Testis (tissue), 3 donors: Measurements from ENCODE around the gene TSTD1. TPM values are rescaled to one million over a fixed set of nuclear protein-coding genes. Genes with fewer than 3 reads are reported as not detected.
A peak's percentile ranks its signal among the peaks of the same experiment; 100 is the strongest.

Source experiments
- DNase-seq: peaks from one replicate; pipeline ENCODE4 v3.0.0-alpha.2; 2019
- H3K27ac ChIP-seq, 2 donors: fragments of 200-600 bp; sonication (generic); one replicate each; pipeline ENCODE4 v1.5.1; 2019
- H3K27me3 ChIP-seq: fragments of 200-600 bp; sonication (generic); one replicate; pipeline ENCODE4 v1.5.1; 2019
- H3K36me3 ChIP-seq: fragments of 200-600 bp; sonication (generic); one replicate; pipeline ENCODE4 v1.5.1; 2017; ENCODE audit warnings: low read depth; ENCODE audit errors: missing control alignments
- H3K4me1 ChIP-seq: fragments of 200-600 bp; sonication (generic); one replicate; pipeline ENCODE4 v1.5.1; 2019
- H3K4me3 ChIP-seq, 2 donors: fragments of 200-600 bp; sonication (generic); one replicate each; pipeline ENCODE4 v1.5.1; 2017 to 2019
- H3K9me3 ChIP-seq: fragments of 200-600 bp; sonication (generic); one replicate; pipeline ENCODE4 v1.5.1; 2017
- CTCF ChIP-seq, 3 experiments: fragments of 450-650 bp in 2 of 3; fragments of 200-600 bp in 1 of 3; sonication (generic) in 1 of 3; IDR thresholded peaks; one replicate each; pipeline ENCODE4 v1.5.1; 2016 to 2019; ENCODE audit warnings: antibody characterized with exemption in 3 of 3, mild to moderate bottlenecking in 2 of 3, moderate library complexity in 1 of 3
- POLR2A ChIP-seq: fragments of 450-650 bp; IDR thresholded peaks from one replicate; pipeline ENCODE4 v1.6.1; 2017; ENCODE audit warnings: antibody characterized with exemption, mild to moderate bottlenecking, moderate library complexity
- WGBS, 2 donors: methylation state at CpG; one replicate each; pipeline ENCODE4 v1.1.5; 2018; 5-methylcytosine and 5-hydroxymethylcytosine counted together
- intact Hi-C: fragments of 100-400 bp; cut with DNase I; formaldehyde crosslinking; loops from one replicate; pipeline ENCODE4 v1.15.1; 2023; ENCODE audit warnings: low total_unique reads
- polyA plus RNA-seq: library from polyadenylated mRNA; stranded (reverse); fragments of 350-450 nt; fragmentation: Illumina TruSeq; extraction: RNeasy Lipid Tissue Mini Kit (QIAGEN cat#74804); gene quantifications from one replicate; pipeline ENCODE4 v1.2.3, GENCODE V29; 2014; ENCODE audit warnings: low read depth, low replicate concordance; ENCODE audit not compliant: insufficient read depth
- total RNA-seq, 2 donors: library from RNA; depleted of rRNA; stranded (reverse); fragments of >200 nt; gene quantifications; one replicate each; pipeline ENCODE4 v1.2.3, GENCODE V29; 2016

TSTD1 gene
- total and polyA plus RNA-seq, 3 donors from 2014 or later, result 52.2 to 103 (median 100) TPM

- intact Hi-C loops, result no loop called here
- Histone ChIP-seq H3K27ac (no peak overlapping the region), H3K9me3 (no peaks in the 10 kb centered on the region), H3K4me1 (no peaks in the 10 kb centered on the region), H3K27me3 (no peaks in the 10 kb centered on the region), H3K36me3 (no peaks in the 10 kb centered on the region), H3K4me3 (no peak overlapping the region)
- WGBS, 2 donors, result 71% methylated on average over 5 of the region's 5 CpGs
- TF ChIP-seq POLR2A, result no peak
- TF ChIP-seq CTCF (IDR thresholded peaks at IDR 0.05), result no peak
- DNase-seq, result no peak
Observed at GRCh38 chr1:161001525-161001924, 37.2 kb downstream of the TSTD1 start.

DNA sequence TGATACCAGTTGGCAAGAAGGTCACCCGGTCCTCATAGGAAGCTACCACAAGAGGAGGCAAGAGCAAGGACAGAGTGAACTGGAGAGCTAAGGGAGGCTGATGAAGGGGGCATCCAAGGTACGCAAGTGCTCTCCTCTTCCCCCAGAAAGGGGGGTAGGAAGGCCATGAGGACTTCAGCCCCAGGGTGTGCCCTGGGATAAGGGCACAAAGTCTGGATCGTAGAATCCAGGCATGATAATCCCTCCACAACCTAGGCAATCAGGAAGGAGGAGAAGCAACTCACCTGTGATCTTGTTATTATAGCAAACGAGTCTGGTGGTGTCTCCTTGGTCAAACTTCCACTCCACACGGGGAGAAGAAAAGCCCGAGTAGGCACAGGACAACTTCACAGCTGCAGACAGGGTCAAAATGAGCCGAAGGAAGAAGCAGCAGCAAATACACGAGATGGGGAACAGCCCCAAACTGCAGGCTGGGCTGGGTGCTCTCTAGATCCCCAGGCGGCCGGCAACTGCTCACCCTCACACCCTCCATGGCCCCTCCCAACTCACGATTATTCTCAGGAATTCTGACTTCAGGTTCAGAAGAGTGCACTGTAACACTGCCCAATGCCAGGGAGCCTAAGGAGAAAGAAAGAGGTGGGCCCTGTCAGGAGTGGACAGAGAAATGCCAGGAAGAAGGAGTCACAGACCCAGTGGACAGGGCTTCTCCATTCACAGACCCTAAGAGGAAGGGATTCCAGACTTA is 37.9 kb downstream of the TSTD1 start:
- no peak for DNase-seq
- no peaks in the 10 kb centered on the region for H3K27me3 ChIP-seq
- no peak for TF ChIP-seq POLR2A
- TF ChIP-seq CTCF (IDR thresholded peaks at IDR 0.05), result no peak
- no peaks in the 10 kb centered on the region for H3K36me3 ChIP-seq
- intact Hi-C loops, result no loop called here
- H3K27ac ChIP-seq, result no peak overlapping the region
- 82 to 83% methylated on average over 11 of the region's 11 CpGs for WGBS, 2 donors
- H3K9me3 ChIP-seq, result no peaks in the 10 kb centered on the region
- H3K4me3 ChIP-seq, result no peak overlapping the region
- no peaks in the 10 kb centered on the region for H3K4me1 ChIP-seq

DNA sequence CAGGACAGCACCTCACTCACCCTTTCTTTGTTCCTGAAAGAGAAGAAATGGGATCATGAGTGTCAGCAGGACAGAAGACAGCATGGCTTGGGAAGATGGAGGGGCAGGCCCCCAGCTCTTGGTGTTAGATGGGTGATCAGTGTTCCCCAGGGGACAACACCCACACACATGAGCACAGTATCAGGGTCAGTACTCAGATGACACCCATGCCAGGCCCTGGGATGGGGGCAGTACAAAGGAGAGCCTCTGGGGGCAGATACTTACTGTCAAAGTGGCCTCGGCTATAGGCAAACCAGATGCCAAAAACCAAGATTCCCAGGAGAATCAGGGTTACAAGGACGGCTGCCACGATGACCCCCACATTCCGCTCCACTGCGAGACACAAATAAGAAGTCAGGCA is 39.4 kb downstream of the TSTD1 start:
- 68 to 91% methylated on average over 5 of the region's 5 CpGs for WGBS, 2 donors
- H3K4me1 ChIP-seq, result no peaks in the 10 kb centered on the region
- no peak overlapping the region for H3K27ac ChIP-seq
- TF ChIP-seq POLR2A (no peak), CTCF (IDR thresholded peaks at IDR 0.05) (no peak)
- H3K27me3 ChIP-seq, result no peaks in the 10 kb centered on the region
- no peak for DNase-seq
- H3K9me3 ChIP-seq, result no peaks in the 10 kb centered on the region
- no peaks in the 10 kb centered on the region for H3K36me3 ChIP-seq
- intact Hi-C loops, result loop anchor here (10.0 kb wide), 1 partner anchor 95 kb away; the partner anchor contains the start of gene KLHDC9
- no peak overlapping the region for H3K4me3 ChIP-seq

- peak; percentile 79 for DNase-seq
- Histone ChIP-seq H3K9me3 (no peaks in the 10 kb centered on the region), H3K4me3 (no peak overlapping the region), H3K27me3 (no peaks in the 10 kb centered on the region), H3K27ac (peak overlapping the region in 1 of 2 donors; percentile 30), H3K36me3 (no peaks in the 10 kb centered on the region), H3K4me1 (no peaks in the 10 kb centered on the region)
- intact Hi-C loops, result loop anchor here (10.0 kb wide), 1 partner anchor 97 kb away; the partner anchor contains the start of gene KLHDC9
- TF ChIP-seq POLR2A, result no peak
- peak; percentile 40 to 57 (median 49) for TF ChIP-seq CTCF (IDR thresholded peaks at IDR 0.05)
- WGBS, 2 donors, result 70 to 86% methylated on average over 1 of the region's 1 CpG
Observed at GRCh38 chr1:160997323-160998038, 41.3 kb downstream of the TSTD1 start.
